SK-N-SH treated with all-trans-retinoic acid at 6 μM for 48 hours (cell line): ENCODE results near the gene MT1X.

Source experiments
- ARNTL ChIP-seq: fragments of 450-650 bp; formaldehyde crosslinking; IDR thresholded peaks from 2 replicates; pipeline ENCODE4 v1.5.0; 2020; ENCODE audit warnings: low read depth, mild to moderate bottlenecking, moderate library complexity, borderline replicate concordance
- CSDC2 ChIP-seq: fragments of 250-450 bp; sonication (Bioruptor Pico); IDR thresholded peaks from 2 replicates; pipeline ENCODE4 v1.5.0; 2020; ENCODE audit warnings: mild to moderate bottlenecking, moderate library complexity
- ISL1 ChIP-seq: fragments of 250-450 bp; sonication (Bioruptor Pico); IDR thresholded peaks from 2 replicates; pipeline ENCODE4 v2.1.2; 2022; ENCODE audit warnings: mild to moderate bottlenecking, moderate library complexity
- PPARA ChIP-seq: fragments of 250-450 bp; sonication (Bioruptor Pico); IDR thresholded peaks from 2 replicates; pipeline ENCODE4 v1.5.0; 2020; ENCODE audit warnings: mild to moderate bottlenecking, borderline replicate concordance
- RARB ChIP-seq: fragments of 250-450 bp; sonication (Bioruptor Pico); IDR thresholded peaks from 2 replicates; pipeline ENCODE4 v1.8.0; 2021; ENCODE audit warnings: mild to moderate bottlenecking, moderate library complexity
- TOX ChIP-seq: fragments of 250-450 bp; sonication (Bioruptor Pico); IDR thresholded peaks from 2 replicates; pipeline ENCODE4 v1.8.0; 2021; ENCODE audit warnings: mild to moderate bottlenecking, moderate library complexity, borderline replicate concordance
- ZFP3 ChIP-seq: fragments of 250-450 bp; sonication (Bioruptor Pico); IDR thresholded peaks from 2 replicates; pipeline ENCODE4 v1.5.0; 2020; ENCODE audit warnings: mild to moderate bottlenecking, moderate library complexity
- ZFP30 ChIP-seq: fragments of 450-650 bp; formaldehyde crosslinking; IDR thresholded peaks from 2 replicates; pipeline ENCODE4 v1.5.0; 2022; ENCODE audit warnings: mild to moderate bottlenecking, moderate library complexity
- ZNF70 ChIP-seq: fragments of 450-650 bp; formaldehyde crosslinking; IDR thresholded peaks from 2 replicates; pipeline ENCODE4 v1.5.0; 2020; ENCODE audit warnings: mild to moderate bottlenecking, moderate library complexity
- ZNF8 ChIP-seq: fragments of 450-650 bp; formaldehyde crosslinking; IDR thresholded peaks from 2 replicates; pipeline ENCODE4 v1.5.0; 2020; ENCODE audit warnings: mild to moderate bottlenecking, moderate library complexity
- TF ChIP-seq, protein P1 (sequence below): fragments of 250-450 bp; sonication (Bioruptor Pico); IDR thresholded peaks from 2 replicates; pipeline ENCODE4 v1.5.1; 2021; ENCODE audit warnings: mild to moderate bottlenecking, moderate library complexity
- TF ChIP-seq, protein P2 (sequence below): fragments of 250-450 bp; sonication (Bioruptor Pico); IDR thresholded peaks from 2 replicates; pipeline ENCODE4 v1.5.1; 2020; ENCODE audit warnings: low read depth, mild to moderate bottlenecking, moderate library complexity
- TF ChIP-seq, protein P3 (sequence below): fragments of 250-450 bp; sonication (Bioruptor Pico); IDR thresholded peaks from 2 replicates; pipeline ENCODE4 v1.8.0; 2021; ENCODE audit warnings: low read depth, mild to moderate bottlenecking, moderate library complexity, borderline replicate concordance
- TF ChIP-seq, protein P4 (sequence below): fragments of 250-450 bp; sonication (Bioruptor Pico); IDR thresholded peaks from 2 replicates; pipeline ENCODE4 v1.8.0; 2020; ENCODE audit warnings: mild to moderate bottlenecking, moderate library complexity, borderline replicate concordance

DNA sequence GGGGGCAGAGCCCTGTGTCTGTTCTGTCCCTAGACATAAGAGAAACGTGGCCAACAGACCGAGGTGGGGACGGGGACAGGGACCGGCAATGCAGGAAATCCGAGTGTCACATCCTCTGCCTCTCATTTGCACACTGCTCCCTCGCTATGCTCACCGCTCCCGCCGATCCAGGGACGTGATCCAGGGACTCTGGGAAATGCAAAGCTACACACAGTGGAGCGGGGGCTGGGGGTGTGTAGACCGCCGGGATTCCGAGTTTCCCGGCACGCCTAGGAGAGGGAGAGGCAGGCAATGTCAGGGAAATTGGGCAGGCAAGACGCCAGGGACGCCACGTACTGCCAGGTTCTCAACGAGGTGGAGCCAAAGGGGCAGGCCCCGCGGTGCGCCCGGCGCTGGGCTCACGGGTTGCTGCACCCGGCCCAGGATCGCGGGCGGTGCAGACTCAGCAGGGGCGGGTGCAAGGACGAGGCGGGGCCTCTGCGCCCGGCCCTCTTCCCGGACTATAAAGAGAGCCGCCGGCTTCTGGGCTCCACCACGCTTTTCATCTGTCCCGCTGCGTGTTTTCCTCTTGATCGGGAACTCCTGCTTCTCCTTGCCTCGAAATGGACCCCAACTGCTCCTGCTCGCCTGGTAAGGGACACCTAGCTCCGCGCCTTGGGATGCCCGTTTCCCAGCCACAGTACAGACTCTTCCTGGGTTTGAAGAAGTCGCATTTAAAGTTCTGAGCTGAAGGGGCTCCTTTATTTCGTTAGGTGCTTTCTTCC is at the start of gene MT1X:
- TF ChIP-seq, protein P1, sequence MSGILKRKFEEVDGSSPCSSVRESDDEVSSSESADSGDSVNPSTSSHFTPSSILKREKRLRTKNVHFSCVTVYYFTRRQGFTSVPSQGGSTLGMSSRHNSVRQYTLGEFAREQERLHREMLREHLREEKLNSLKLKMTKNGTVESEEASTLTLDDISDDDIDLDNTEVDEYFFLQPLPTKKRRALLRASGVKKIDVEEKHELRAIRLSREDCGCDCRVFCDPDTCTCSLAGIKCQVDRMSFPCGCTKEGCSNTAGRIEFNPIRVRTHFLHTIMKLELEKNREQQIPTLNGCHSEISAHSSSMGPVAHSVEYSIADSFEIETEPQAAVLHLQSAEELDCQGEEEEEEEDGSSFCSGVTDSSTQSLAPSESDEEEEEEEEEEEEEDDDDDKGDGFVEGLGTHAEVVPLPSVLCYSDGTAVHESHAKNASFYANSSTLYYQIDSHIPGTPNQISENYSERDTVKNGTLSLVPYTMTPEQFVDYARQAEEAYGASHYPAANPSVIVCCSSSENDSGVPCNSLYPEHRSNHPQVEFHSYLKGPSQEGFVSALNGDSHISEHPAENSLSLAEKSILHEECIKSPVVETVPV (CRISPR knock-in tag): no peak
- TF ChIP-seq RARB (CRISPR knock-in tag): no peak
- no peak; the same call in 1 of the 2 replicates for TF ChIP-seq ZFP3 (CRISPR knock-in tag)
- no peak for TF ChIP-seq ZNF8 (CRISPR knock-in tag)
- TF ChIP-seq, protein P2, sequence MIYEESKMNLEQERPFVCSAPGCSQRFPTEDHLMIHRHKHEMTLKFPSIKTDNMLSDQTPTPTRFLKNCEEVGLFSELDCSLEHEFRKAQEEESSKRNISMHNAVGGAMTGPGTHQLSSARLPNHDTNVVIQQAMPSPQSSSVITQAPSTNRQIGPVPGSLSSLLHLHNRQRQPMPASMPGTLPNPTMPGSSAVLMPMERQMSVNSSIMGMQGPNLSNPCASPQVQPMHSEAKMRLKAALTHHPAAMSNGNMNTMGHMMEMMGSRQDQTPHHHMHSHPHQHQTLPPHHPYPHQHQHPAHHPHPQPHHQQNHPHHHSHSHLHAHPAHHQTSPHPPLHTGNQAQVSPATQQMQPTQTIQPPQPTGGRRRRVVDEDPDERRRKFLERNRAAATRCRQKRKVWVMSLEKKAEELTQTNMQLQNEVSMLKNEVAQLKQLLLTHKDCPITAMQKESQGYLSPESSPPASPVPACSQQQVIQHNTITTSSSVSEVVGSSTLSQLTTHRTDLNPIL (CRISPR knock-in tag): no peak
- TF ChIP-seq, protein P3, sequence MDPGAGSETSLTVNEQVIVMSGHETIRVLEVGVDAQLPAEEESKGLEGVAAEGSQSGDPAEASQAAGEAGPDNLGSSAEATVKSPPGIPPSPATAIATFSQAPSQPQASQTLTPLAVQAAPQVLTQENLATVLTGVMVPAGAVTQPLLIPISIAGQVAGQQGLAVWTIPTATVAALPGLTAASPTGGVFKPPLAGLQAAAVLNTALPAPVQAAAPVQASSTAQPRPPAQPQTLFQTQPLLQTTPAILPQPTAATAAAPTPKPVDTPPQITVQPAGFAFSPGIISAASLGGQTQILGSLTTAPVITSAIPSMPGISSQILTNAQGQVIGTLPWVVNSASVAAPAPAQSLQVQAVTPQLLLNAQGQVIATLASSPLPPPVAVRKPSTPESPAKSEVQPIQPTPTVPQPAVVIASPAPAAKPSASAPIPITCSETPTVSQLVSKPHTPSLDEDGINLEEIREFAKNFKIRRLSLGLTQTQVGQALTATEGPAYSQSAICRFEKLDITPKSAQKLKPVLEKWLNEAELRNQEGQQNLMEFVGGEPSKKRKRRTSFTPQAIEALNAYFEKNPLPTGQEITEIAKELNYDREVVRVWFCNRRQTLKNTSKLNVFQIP: no peak
- TF ChIP-seq TOX: no peak
- TF ChIP-seq, protein P4, sequence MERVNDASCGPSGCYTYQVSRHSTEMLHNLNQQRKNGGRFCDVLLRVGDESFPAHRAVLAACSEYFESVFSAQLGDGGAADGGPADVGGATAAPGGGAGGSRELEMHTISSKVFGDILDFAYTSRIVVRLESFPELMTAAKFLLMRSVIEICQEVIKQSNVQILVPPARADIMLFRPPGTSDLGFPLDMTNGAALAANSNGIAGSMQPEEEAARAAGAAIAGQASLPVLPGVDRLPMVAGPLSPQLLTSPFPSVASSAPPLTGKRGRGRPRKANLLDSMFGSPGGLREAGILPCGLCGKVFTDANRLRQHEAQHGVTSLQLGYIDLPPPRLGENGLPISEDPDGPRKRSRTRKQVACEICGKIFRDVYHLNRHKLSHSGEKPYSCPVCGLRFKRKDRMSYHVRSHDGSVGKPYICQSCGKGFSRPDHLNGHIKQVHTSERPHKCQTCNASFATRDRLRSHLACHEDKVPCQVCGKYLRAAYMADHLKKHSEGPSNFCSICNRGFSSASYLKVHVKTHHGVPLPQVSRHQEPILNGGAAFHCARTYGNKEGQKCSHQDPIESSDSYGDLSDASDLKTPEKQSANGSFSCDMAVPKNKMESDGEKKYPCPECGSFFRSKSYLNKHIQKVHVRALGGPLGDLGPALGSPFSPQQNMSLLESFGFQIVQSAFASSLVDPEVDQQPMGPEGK (CRISPR knock-in tag): no peak
- TF ChIP-seq ZFP30 (CRISPR knock-in tag): no peak
- TF ChIP-seq ARNTL (CRISPR knock-in tag): no peak
- TF ChIP-seq PPARA (CRISPR knock-in tag): no peak
- no peak for TF ChIP-seq ZNF70 (CRISPR knock-in tag)
- TF ChIP-seq CSDC2 (CRISPR knock-in tag): no peak
- TF ChIP-seq ISL1 (CRISPR knock-in tag): no peak
